ENCODE data around the gene RAI1.

DNA sequence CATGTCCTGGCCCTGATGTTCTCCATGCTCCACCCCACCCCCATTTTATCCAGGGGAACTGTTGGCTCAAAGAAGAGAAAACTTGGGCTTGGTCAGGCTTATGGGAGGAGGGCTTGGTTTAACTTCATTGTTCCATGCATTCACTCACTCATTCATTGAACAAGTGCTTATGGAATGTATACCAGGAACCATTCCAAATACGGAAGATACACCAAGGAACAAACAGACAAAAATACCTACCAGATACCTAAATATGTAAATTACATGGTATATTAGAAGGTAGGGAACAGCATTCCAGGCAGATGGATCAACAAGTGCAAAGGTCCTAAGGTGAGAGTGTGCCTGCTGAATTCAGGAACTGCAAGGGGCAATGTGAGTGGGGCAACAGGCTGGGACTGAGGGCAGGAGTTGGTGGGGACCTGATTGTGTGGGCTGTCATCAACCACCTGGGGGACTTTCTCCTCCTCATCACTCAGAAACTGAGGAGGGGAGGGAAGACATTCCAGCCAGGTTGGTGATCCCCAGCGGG lies 39.9 kb downstream of the RAI1 start:
- TF ChIP-seq, protein P1, sequence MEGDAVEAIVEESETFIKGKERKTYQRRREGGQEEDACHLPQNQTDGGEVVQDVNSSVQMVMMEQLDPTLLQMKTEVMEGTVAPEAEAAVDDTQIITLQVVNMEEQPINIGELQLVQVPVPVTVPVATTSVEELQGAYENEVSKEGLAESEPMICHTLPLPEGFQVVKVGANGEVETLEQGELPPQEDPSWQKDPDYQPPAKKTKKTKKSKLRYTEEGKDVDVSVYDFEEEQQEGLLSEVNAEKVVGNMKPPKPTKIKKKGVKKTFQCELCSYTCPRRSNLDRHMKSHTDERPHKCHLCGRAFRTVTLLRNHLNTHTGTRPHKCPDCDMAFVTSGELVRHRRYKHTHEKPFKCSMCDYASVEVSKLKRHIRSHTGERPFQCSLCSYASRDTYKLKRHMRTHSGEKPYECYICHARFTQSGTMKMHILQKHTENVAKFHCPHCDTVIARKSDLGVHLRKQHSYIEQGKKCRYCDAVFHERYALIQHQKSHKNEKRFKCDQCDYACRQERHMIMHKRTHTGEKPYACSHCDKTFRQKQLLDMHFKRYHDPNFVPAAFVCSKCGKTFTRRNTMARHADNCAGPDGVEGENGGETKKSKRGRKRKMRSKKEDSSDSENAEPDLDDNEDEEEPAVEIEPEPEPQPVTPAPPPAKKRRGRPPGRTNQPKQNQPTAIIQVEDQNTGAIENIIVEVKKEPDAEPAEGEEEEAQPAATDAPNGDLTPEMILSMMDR (IDR thresholded peaks at IDR 0.05) = no peak
- no peak for TF ChIP-seq POLR2A (IDR thresholded peaks at IDR 0.05)

Data from adrenal gland (tissue), 5 donors.